HepG2 (cell line): ENCODE measurements around the gene QKI. TPM values are rescaled to one million over a fixed set of nuclear protein-coding genes. Genes with fewer than 3 reads are reported as not detected.

Experiments used
- ATAC-seq: fragments of 200-7000 bp; cut with Tn5 transposase; 3 replicates; pipeline ENCODE4 v1.9.1; 2020; ENCODE audit warnings: mild to moderate bottlenecking, moderate library complexity
- BruUV-seq: library from RNA; stranded (reverse); fragments of 400-500 nt; replicated peaks from 2 replicates; lab custom pipeline; 2021; lab: Mats Ljungman, UMichigan
- CTCF ChIA-PET: fragments of 300-600 bp; formaldehyde crosslinking; extraction: SDS; loops from one replicate; lab custom pipeline; 2021; ENCODE audit warnings: low total read pairs, inconsistent platforms, low intra/inter-chr PET ratio; lab: Yijun Ruan, JAX
- POLR2A ChIA-PET: fragments of 350-600 bp; sonication (Branson Sonifier 250); formaldehyde crosslinking; loops from one replicate; lab custom pipeline; 2020; ENCODE audit warnings: antibody characterized with exemption, inconsistent platforms; lab: Yijun Ruan, JAX
- DNase-seq: peaks from one replicate; pipeline ENCODE4 v3.0.0-alpha.2; 2015; ENCODE audit warnings: low spot score
- FAIRE-seq: peaks from 3 replicates; lab custom pipeline; 2011; peaks lifted over from hg19 to GRCh38; lab: Jason Lieb, UNC
- H2AFZ ChIP-seq: one replicate; pipeline ENCODE4 v1.6.1; 2011; ENCODE audit warnings: low read length, inconsistent platforms
- H3K27ac ChIP-seq: fragments of 300-600 bp; 3 replicates; pipeline ENCODE4 v1.8.0; 2011; ENCODE audit warnings: mixed run types, mild to moderate bottlenecking, mixed read lengths, low read length, inconsistent platforms; ENCODE audit not compliant: insufficient read depth; ENCODE audit errors: extremely low read length
- H3K27me3 ChIP-seq, 2 experiments: fragments of 200-600 bp in 1 of 2; 2 replicates in 1 of 2; 3 replicates in 1 of 2; pipeline versions ENCODE4 v1.6.0 to v1.8.0; 2011; ENCODE audit warnings: low read length in 2 of 2, mild to moderate bottlenecking in 2 of 2, moderate library complexity in 2 of 2, inconsistent platforms in 1 of 2; ENCODE audit not compliant: insufficient read depth in 2 of 2, control insufficient read depth in 1 of 2
- H3K36me3 ChIP-seq, 2 experiments: fragments of 200-600 bp in 1 of 2; replicated peaks in 1 of 2; 2 replicates in 1 of 2; 3 replicates in 1 of 2; pipeline versions ENCODE4 v1.5.1 to v1.8.0; 2011; ENCODE audit warnings: low read length in 2 of 2, inconsistent platforms in 1 of 2; ENCODE audit not compliant: insufficient read depth in 2 of 2, control insufficient read depth in 1 of 2
- H3K4me1 ChIP-seq: 2 replicates; pipeline ENCODE4 v1.5.1; 2012; ENCODE audit warnings: low read length, inconsistent platforms; ENCODE audit not compliant: insufficient read depth
- H3K4me2 ChIP-seq: 2 replicates; pipeline ENCODE4 v1.6.0; 2011; ENCODE audit warnings: low read depth, low read length, inconsistent platforms
- H3K4me3 ChIP-seq, 3 experiments: fragments of 200-600 bp in 1 of 3; sonication (generic), shearing (Covaris generic) in 1 of 3; replicated peaks in 1 of 3; 2 replicates each; pipeline ENCODE4 v1.5.1; 2011 to 2016; ENCODE audit warnings: low read length in 3 of 3, inconsistent platforms in 2 of 3, low read depth in 2 of 3, mild to moderate bottlenecking in 2 of 3, control low read depth in 1 of 3, mixed read lengths in 1 of 3; ENCODE audit not compliant: insufficient read depth in 1 of 3
- H3K79me2 ChIP-seq: one replicate; pipeline ENCODE4 v1.6.1; 2011; ENCODE audit warnings: low read length, inconsistent platforms; ENCODE audit not compliant: insufficient read depth
- H3K9ac ChIP-seq: 2 replicates; pipeline ENCODE4 v1.6.0; 2011; ENCODE audit warnings: mild to moderate bottlenecking, low read depth, low read length, inconsistent platforms; ENCODE audit not compliant: insufficient read depth
- H3K9me3 ChIP-seq: 2 replicates; pipeline ENCODE4 v1.5.1; 2012; ENCODE audit warnings: mild to moderate bottlenecking, low read length
- H4K20me1 ChIP-seq: 2 replicates; pipeline ENCODE4 v1.6.0; 2011; ENCODE audit warnings: inconsistent platforms, mild to moderate bottlenecking, low read length, moderate library complexity; ENCODE audit not compliant: insufficient read depth
- ARHGAP35 ChIP-seq: sonication (generic); formaldehyde crosslinking; IDR thresholded peaks from 2 replicates; pipeline ENCODE4 v1.9.0; 2022; ENCODE audit warnings: mild to moderate bottlenecking, inconsistent platforms, moderate library complexity, missing genetic modification reagents, borderline replicate concordance
- E2F2 ChIP-seq: sonication (generic); formaldehyde crosslinking; IDR thresholded peaks from 2 replicates; pipeline ENCODE4 v1.4.0; 2020; ENCODE audit warnings: missing genetic modification reagents, borderline replicate concordance
- EED ChIP-seq: sonication (generic); formaldehyde crosslinking; IDR thresholded peaks from 2 replicates; pipeline ENCODE4 v1.5.0; 2020; ENCODE audit warnings: mild to moderate bottlenecking, missing genetic modification reagents
- MXD3 ChIP-seq: IDR thresholded peaks from 2 replicates; pipeline ENCODE4 v1.6.1; 2016; ENCODE audit warnings: mild to moderate bottlenecking, missing biosample characterization, missing genetic modification reagents
- PCBP2 ChIP-seq: fragments of 200-400 bp; formaldehyde crosslinking; optimal IDR thresholded peaks from 2 replicates; pipeline ENCODE3; 2018; ENCODE audit warnings: low read length, low read depth; ENCODE audit not compliant: poor library complexity, severe bottlenecking
- RXRA ChIP-seq: sonication (generic); formaldehyde crosslinking; IDR thresholded peaks from 2 replicates; pipeline ENCODE4 v1.5.1; 2020; ENCODE audit warnings: missing genetic modification reagents
- TOPORS ChIP-seq: sonication (generic); formaldehyde crosslinking; IDR thresholded peaks from 2 replicates; pipeline ENCODE4 v1.8.0; 2023; ENCODE audit warnings: mild to moderate bottlenecking, missing genetic modification reagents
- ZBTB34 ChIP-seq: sonication (generic); formaldehyde crosslinking; IDR thresholded peaks from 2 replicates; pipeline ENCODE4 v1.8.0; 2022; ENCODE audit warnings: mild to moderate bottlenecking, missing genetic modification reagents
- ZFP36 ChIP-seq: fragments of 150-350 bp; IDR thresholded peaks from 2 replicates; pipeline ENCODE4 v1.6.1; 2018; ENCODE audit warnings: borderline replicate concordance, low read length, low read depth; ENCODE audit not compliant: partially characterized antibody
- ZNF101 ChIP-seq: sonication (generic); formaldehyde crosslinking; IDR thresholded peaks from 2 replicates; pipeline ENCODE4 v1.4.0; 2020; ENCODE audit warnings: mild to moderate bottlenecking, low read depth, missing genetic modification reagents, borderline replicate concordance
- ZNF264 ChIP-seq: sonication (generic); formaldehyde crosslinking; IDR thresholded peaks from 2 replicates; pipeline ENCODE4 v1.4.0; 2020; ENCODE audit warnings: missing genetic modification reagents
- ZNF44 ChIP-seq: sonication (generic); formaldehyde crosslinking; IDR thresholded peaks from 2 replicates; pipeline ENCODE4 v1.5.1; 2020; ENCODE audit warnings: mild to moderate bottlenecking, missing genetic modification reagents
- ZSCAN5A ChIP-seq: sonication (generic); formaldehyde crosslinking; IDR thresholded peaks from 2 replicates; pipeline ENCODE4 v1.8.0; 2022; ENCODE audit warnings: mild to moderate bottlenecking, missing genetic modification reagents, borderline replicate concordance
- WGBS: methylation state at CpG from one replicate; pipeline ENCODE4 v1.1.6; 2017; ENCODE audit warnings: low lambda C conversion rate; 5-methylcytosine and 5-hydroxymethylcytosine counted together
- in situ Hi-C: cut with HindIII; loops from 2 replicates; pipeline ENCODE4 v1.10.0; 2017; ENCODE audit warnings: low pct_unique_long_range_greater_than_20kb; ENCODE audit not compliant: extremely low pct_ligation_motif_present
- intact Hi-C: fragments of 100-400 bp; cut with micrococcal nuclease; formaldehyde crosslinking; loops from one replicate; pipeline ENCODE4 v1.10.0; 2022; ENCODE audit not compliant: unreplicated experiment
- polyA plus RNA-seq, 8 experiments: library from polyadenylated mRNA; depleted of rRNA in 3 of 8; stranded (reverse) in 7 of 8; unstranded in 1 of 8; fragments of >200 nt; fragmentation: Illumina TruSeq in 4 of 8; extraction: Trizol in 4 of 8; gene quantifications; 2 replicates each; pipeline versions ENCODE4 v1.2.1 to v1.2.3, GENCODE V29; 2011 to 2016; ENCODE audit warnings: low read depth in 4 of 8, missing spikeins in 1 of 8, mixed read lengths in 1 of 8; ENCODE audit not compliant: insufficient read depth in 1 of 8
- total RNA-seq, 5 experiments: library from RNA; depleted of rRNA; stranded (reverse); fragments of >200 nt; fragmentation: Illumina TruSeq; extraction: Trizol; gene quantifications; 2 replicates each; pipeline ENCODE4 v1.2.3, GENCODE V29; 2016; ENCODE audit warnings: low read depth in 1 of 5

QKI gene
- total and polyA plus RNA-seq, 2 of the 13 experiments (the other 11 are each of a cell fraction or from before 2014, with no cell fraction given) = 136 to 137 TPM

- no peak for TF ChIP-seq ZFP36
- TF ChIP-seq ZNF264 (CRISPR knock-in tag) = no peak
- no peak for TF ChIP-seq RXRA (CRISPR knock-in tag)
- no peak for TF ChIP-seq EED (CRISPR knock-in tag)
Observed at GRCh38 chr6:163392533-163392932, 22.0 kb upstream of the QKI start (continued).

- Histone ChIP-seq H2AFZ (no peak overlapping the region), H3K4me2 (no peak overlapping the region), H3K27me3 (no peaks in the 10 kb centered on the region), H4K20me1 (no peaks in the 10 kb centered on the region), H3K4me3 (no peak overlapping the region), H3K9me3 (no peaks in the 10 kb centered on the region)
- no peak for ATAC-seq
- no peak for FAIRE-seq
- ChIA-PET POLR2A (interaction anchor here (1.0 kb wide), 1 partner anchor 12 kb away, joined by 3 read pairs; no protein-coding TSS in a partner anchor), CTCF (no interaction called here)
- 64% methylated on average over 5 of the region's 5 CpGs for WGBS
- TF ChIP-seq PCBP2 (no peak), MXD3 (CRISPR knock-in tag) (no peak), ZSCAN5A (no peak), ZNF44 (CRISPR knock-in tag) (no peak), ARHGAP35 (no peak), E2F2 (CRISPR knock-in tag) (no peak), ZNF101 (no peak), ZBTB34 (CRISPR knock-in tag) (no peak), TOPORS (CRISPR knock-in tag) (no peak)
- TF ChIP-seq, all 625 proteins: peak for 0
- peaks cover 3% of the 10 kb centered on the region; the same call in 1 of the 2 replicates for H3K4me1 ChIP-seq
- intact Hi-C loops (no loop called here), in situ Hi-C loops (no loop called here)
- H3K9ac ChIP-seq = no peak overlapping the region
- H3K27ac ChIP-seq = no peak overlapping the region
- no peaks in the 10 kb centered on the region for H3K79me2 ChIP-seq
- no peak for DNase-seq
- no TSS peak for BruUV-seq
- H3K36me3 ChIP-seq = no peaks in the 10 kb centered on the region
Observed at GRCh38 chr6:163393923-163394322, 20.6 kb upstream of the QKI start.
